HTERT RPE-1 (cell line): ENCODE measurements around the gene ANAPC15.

Experiments
- in situ Hi-C: fragments of 300-500 bp; cut with MboI; formaldehyde crosslinking; loops from 4 replicates; pipeline ENCODE4 v1.14.3; 2020; ENCODE audit warnings: low sequenced_read_pairs

The ANAPC15 gene

DNA sequence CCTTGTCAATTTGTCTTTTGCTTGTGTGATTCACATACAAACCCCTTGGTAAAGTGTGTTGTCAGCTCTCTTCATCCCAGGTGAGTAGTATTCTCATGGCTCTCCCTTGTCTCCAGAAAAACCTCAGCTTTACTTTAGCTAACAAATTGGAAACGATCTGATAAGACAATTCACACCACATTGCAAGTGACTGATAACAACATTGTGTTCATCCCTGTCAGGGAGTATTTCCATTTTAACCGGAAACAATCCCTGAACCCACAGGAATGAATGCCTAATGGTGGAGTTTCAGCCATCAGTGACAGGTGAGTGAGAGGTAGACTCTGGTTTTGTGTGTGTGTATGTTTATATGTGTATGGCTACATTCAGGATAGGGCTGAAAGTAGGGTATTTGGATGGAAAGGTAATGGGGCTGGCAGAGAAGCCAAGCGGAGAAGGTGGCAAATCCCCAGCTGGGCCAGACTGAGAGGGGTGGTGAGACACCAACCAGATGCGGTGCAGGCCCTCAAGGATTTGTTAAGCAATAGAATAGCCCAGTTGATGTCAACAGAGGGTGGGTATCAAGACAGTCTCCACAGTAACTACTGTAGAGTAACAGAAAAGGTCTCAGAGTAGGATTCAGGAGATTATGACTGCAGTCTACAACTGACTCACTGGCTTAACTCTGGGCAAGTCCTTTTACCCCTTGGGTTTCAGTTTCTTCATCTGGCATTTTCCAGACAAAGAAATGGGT, 24.3 kb downstream of the ANAPC15 start:
- in situ Hi-C loops: no loop called here

DNA sequence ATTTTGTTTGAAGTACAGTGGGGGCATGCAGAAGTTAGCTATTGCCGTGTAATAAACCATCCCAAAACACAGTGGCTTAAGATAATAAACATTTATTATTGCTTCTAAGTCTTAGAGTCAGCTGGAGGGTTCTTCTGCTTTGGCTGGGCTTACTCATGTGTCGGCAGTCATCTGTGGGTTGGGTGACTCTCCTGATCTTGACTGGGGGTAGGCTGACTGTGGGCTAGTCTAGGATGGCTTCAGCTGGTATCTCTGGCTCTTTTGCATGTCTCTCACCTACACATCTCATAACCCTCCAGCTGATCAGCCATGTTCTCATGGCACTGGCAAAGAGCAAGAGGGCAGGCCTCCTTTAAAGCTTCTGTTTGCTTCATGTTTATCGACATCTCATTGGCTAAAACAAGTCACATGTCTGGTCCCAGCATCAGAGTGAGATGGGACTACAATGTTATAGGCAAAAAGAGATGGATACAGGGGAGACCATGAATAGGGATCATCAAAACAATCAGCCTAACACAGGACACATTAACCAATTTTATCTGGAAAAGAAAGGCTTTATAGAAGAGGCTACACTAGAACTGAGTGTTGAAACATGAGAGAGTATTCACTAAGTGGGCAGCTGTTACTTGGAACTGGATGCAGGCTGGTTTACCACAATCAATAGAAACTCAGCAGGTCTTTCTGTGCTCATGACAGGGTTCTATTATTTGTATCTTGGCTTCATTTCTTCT, 26.7 kb downstream of the ANAPC15 start:
- in situ Hi-C loops: no loop called here

DNA sequence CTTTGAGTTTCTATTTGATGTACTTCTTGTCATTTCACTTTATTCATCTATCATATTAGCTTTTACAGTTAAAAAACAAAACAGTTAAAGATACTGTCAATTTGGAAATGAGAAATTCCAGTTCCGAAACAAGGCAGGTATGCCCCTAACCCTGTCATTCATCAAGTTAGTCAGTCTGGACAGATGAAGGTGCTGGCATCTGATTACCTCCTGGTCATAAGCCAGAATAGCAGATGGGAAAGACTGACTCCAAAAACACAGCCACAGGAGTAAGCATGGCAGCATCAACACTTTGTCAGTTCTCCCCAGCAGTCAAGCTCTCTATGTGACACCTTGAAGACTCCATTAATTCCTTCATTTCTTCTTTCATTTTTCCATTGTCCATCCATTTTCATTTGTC, 27.5 kb downstream of the ANAPC15 start:
- in situ Hi-C loops: no loop called here

DNA sequence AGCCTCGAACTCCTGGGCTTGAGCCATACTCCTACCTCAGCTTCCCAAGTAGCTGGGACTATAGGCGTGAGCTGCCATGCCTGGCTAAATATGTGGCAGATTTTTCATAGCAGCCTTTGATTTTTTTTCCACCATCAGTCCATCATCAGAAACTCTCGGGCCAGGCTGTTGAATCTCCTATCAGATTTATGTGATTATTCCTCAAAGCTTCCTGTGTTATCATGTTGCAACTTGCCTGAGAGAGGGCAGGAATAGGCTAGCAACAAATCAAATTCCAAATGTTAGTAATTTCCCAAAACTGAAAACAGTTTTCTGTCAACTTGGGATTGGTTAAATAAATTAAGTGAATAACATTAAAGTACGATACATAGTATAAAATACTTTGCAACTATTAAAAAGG, 28.4 kb downstream of the ANAPC15 start:
- in situ Hi-C loops: no loop called here

DNA sequence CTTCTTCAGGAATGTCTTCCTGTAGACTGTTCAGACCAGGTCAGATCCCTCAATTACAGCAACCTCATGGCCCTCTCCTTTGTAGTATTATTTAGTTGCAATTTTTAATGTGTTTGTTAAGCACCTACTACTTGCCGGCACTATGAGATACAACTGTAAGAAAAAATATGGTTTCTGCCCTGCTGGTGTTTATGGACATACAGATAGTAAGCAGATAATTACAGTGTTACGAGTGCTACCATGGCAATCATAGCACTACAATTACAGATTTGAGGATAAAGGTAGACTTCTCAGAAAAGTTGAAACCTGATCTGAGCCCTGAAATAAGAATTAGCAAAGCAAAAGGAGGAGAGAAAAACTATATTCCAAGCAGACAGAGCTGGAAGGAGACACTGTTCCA, 29.1 kb downstream of the ANAPC15 start:
- in situ Hi-C loops: no loop called here

DNA sequence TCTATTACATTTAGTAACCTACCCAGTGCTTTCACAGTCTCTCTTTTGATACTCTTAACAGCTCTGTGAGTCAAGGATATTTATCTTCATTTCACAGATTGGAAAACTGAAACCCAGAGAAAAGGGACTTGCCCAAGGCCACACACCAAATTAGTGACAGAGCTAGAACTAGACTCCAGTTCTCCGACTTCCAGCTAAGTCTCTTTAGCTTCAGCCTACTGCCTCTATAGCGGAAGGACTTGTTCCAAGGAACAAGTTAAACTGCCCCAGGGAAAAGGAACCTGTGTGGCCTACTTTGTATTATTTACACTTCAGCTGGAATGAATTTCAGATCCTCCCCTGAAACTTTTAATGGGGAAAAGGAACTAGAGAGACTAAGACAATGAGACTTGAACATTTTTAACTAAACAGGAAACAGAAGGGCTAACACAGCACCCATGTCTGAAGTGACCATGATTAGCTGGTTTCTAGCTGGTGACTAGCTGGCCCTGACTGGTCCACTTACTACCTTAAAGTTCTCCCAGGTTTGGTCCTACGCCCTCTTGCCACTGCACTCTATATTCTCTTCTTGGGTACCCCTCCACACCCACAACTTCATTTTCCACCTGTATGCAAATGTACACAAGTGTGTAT, 30.6 kb downstream of the ANAPC15 start:
- in situ Hi-C loops: no loop called here

DNA sequence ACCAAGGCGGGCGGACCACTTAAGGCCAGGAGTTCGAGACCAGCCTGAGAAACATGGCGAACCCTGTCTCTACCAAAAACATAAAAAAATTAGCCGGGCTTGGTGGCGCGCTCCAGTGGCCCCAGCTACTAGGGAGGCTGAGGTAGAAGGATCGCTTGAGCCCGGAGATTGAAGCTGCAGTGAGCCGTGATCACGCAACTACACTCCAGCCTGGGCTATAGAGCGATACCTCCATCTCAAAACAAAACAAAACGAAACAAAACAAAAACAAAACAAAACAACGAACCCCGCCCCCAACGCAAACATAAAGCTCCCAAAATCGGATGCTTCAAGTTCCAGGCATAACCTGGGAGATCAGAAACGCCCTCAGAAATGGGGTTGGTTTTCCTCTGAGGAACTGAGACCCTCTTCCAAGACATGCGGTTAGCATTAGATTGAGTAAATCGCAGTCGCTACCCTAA, 31.3 kb downstream of the ANAPC15 start:
- in situ Hi-C loops: no loop called here

DNA sequence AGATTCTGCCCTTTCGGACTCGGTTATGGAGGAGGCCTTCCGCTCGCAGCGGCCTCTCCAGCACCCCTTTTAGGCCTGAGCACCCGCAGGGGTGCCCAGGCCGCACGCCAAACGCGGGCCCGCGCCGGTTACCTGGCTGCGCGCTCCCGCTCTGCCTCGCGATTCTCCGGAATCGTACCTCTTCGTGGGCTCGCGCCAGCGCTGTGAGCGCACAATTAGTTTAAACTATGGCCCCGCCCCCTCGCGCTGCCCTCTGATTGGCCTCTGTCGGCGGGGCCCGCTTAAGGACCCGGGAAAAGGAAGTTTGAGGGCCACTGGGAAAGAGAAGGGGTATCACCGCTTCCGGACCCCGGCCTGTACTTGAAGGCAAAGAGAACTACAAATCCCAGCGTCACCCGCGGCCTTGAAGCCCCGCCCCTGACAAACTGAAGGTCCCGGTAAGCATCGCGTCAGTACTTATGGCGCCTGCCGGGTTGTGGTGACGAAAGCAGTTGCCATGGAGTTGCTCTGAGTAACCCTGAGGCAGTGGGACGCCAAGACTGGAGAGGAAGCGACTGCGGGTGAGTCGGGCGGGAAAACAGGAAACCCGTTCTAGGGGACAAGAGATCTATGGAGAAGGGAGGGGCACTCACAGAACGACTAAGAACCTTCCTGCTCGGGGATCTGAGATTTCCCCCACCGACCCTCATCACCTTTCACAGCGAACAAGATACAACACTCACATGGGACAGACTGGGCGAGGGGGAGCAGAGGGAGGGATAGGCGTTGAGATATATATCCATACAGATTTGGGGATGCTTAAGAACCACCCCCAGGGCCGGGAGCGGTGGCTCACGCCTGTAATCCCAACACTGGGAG, 31.9 kb downstream of the ANAPC15 start, which contains the start of the genes LRRC51 and NUMA1:
Gene LRRC51, plus strand, starts transcription at position 525 of the 858 bp plus-strand sequence. CDS start 8,234 bp downstream, outside the sequence.
Gene NUMA1, minus strand, starts transcription at position 217 of the 858 bp plus-strand sequence. CDS start 44,599 bp downstream, outside the sequence.
- in situ Hi-C loops: no loop called here

DNA sequence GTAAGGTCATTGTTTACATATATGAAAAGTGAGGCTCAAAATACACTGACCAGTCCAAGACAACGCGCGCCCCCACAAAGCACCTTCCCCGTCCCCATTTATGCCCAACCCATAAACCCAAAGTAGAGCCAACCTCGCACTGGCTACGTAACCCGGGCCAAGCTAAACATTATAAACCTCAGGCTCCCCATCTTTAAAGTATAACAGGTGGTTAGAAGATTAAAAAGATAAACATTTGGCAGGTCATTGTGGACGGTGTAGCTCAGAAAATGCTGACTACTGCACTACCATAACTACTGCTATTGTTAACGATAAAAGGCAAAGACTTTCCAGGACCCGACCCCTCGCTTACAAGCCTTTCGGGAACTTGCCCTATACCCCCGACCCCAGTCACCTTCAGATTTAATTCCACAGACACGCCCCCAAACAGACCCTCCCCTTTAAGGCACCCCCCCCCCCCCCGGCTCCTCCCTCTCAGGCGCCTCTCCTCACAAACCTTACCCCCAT, 32.6 kb downstream of the ANAPC15 start:
- in situ Hi-C loops: no loop called here

DNA sequence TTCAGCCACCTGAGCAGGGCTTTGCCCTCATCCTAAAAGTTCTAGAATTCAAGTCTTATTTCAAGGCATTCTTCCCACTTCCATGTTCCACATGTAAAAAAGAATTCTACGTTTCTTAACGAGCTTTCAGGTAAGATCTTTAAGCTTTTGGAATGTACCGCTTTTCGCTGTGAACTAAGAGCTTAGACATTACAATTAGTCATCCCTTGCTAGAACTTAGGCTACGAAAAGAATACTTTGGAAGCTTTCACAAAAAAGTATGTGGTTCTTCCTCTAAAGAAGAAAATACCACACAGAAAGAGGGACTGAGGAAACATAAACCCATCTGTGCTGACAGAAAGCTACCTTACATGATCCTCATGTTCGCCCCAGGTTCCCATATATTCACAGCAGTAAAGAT, 34.0 kb downstream of the ANAPC15 start:
- in situ Hi-C loops: no loop called here

DNA sequence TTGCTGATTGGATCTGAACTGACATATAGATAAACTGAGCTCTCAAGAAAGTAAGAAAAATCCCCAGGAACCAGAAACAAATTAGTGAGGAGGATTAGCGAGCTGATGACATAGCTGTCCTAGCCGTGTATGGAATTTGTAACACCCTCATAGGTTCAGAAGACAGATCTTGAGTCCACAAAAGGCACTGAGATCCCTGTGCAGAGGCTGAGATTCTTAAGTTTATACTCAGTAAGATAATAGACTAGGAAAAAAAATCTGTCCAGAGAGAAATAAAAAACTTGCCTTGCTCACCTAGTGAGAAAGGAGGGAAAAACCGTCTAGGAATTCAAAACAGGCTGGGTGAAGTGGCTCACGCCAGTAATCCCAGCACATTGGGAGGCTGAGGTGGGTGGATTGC, 36.7 kb downstream of the ANAPC15 start:
- in situ Hi-C loops: no loop called here

DNA sequence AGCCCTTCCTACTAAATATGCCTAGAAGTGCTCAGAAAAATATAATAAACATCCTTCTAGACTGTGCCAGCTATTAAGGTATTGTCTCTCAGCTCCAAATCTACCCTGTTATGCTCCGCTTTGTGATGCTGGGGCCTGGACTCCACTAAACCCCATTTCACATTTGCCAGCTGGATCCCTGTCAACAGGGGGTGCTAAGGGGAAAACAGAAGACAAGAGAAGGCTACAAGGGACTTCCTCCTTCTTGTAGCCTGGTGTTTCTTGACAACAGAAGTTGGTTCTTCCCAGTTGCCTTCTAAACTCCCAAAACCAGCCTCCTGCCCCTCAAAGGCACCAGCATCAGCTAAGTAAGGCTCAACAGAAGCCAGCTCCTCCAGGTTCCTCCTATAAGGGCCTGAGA, 37.4 kb downstream of the ANAPC15 start:
- in situ Hi-C loops: no loop called here

DNA sequence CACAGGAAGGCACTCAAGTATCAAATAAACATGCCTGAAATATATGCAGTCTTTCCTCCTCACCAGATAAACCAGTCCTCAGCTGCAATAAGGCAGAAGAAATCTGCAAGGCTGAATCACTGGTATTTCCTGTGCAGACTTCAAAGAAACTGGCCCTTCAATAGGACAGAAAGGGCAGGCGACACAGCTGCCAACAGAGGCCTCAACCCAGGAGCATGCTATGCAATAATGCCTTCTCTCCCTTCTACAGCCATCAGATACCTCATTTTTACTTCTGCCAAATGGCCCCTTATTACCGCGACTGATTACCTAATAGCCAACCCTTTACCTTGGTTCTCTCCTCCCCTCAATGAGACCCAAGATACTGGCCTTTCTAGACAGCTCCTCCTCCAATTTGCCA, 40.1 kb downstream of the ANAPC15 start:
- in situ Hi-C loops: no loop called here

DNA sequence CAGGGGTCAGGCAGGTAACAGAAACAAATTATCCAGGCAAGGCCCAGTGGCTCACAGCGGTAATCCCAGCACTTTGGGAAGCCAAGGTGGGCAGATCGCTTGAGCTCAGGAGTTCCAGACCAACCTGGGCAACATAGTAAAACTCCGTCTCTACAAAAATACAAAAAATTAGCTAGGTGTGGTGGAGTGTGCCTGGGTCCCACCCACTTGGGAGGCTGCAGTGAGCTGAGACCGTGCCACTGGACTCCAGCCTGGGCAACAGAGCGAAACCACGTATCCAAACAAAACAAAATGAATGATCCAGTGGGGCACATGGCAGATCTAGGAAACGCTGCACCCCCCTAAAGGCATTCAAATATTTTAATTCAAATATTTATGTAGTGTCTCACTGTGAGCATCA, 42.0 kb downstream of the ANAPC15 start:
- in situ Hi-C loops: no loop called here

DNA sequence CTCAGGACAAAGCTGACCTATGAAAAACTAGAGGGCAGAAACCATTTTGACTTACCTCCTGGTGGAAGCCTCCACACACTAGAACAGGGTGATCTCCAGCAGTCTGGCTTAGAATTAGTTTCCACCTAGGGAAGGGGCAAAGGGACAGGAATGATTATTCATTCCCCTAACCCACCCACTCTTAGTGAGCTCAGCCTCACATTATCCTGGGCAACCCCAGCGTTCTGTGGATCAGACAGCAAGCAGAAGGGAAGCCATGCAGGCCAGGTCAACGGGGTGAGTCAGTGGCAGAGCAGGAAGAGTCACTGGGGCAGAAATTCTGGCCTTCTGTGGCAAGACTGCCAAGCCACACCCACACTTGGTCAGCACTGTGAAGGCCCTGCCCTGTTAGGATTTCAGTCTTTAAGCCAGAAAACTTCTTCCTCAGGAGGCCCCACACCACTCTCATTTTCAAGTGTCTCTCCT, 42.7 kb downstream of the ANAPC15 start:
- in situ Hi-C loops: no loop called here

DNA sequence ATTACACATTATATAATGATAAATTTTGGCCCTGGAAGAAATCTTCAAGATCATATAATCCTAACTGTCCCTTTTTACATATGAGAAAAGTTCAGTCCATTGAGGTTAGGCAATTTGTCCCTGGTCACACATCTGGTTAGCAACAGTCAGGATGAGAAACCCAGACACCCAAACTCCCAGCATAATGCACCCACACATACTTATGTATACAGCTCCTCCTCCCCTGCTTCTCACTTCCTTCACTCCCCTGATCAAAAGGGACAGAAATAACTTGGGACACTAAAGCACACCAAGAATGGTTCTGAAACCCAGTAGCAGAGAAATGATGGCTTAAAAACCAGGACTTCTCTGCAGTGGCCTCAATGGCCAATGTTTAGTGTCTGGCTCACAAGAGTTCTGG, 43.3 kb downstream of the ANAPC15 start:
- in situ Hi-C loops: no loop called here

DNA sequence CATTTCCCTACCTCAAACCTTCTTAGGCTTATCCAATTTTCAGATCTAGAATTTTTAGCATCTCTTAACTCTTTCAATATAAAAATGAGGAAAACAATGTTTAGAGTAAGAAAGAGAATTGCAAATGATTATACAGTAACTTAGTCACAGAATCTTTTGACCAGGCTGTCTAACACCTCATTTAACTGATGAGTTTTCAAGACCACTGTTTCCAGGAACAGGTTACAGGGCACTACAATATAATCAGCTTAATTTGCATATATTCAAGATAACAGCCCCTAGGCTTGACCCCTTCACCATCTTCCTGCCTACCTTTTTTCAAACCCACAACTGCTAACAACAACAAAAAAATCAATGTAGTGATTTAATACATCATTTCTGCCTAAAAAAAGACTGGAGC, 44.8 kb downstream of the ANAPC15 start:
- in situ Hi-C loops: no loop called here

DNA sequence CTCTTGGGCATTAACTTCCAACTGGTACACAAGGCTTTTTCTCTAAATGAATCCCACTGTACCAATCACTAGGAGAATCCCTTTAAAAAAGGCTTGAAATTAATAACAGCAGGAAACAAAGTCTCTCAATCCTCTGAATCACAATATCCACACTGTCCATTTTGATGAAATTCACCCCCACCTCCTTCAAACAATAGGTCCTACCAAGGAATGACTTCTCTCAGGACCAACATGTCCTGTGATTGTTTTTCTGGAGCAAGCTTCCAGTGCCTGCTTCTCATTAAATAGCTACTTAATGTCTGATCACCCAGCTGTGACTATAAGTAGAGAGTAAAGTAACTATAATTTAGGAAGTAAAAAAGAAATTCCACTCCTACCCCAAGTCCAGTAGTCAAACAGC, 45.2 kb downstream of the ANAPC15 start:
- in situ Hi-C loops: no loop called here

DNA sequence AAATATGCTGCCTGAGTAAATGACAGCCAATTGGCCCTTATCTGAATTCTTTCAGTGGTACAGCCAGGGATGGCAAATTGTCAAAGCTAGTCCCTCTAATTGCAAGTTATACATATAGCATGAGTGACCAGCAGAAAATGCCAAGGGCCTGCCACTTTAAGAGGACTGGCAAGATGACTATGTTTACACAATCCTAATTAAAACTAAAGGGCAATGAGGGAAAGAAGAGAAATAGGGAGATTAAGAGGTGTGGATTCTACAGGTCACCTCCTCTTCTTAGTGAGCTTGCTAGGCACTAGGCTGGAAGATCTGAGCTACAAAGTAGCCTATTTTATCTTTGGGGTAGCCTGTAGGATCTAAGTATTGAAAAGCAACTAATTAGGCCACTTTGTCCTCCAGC, 45.6 kb downstream of the ANAPC15 start:
- in situ Hi-C loops: no loop called here

DNA sequence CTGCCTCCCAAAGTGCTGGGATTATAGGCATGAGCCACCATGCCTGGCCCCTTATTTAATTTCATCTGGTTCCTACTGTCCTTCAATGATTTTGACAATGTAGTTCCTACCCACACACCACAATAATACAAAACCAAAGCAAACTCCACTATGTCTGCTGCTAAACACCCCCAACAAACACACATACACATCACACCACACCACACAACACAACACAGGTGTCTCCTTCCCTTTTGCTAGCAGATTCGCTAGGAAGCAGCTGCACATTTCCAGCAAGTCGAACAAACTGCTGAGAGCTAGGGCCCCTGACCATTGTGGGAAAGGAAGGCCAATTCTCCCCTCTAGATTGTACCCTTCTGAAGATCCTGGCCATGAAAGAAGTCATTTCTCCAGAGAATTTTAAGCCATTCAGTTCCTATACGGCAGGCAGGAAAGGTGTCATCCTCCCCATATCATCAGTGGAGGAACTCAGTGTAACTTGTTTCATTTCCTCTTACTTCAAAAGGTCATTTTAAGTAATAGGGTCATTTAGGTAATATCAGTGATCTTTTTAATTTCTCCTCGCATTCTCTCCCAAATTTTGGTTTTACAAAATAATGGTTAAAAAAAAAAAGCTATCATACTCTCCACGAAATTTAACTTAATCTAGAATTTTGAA, 50.6 kb downstream of the ANAPC15 start:
- in situ Hi-C loops: no loop called here
